Uterus (tissue), 2 donors: ENCODE results near the gene SPTSSA.

Experiments
- POLR2A ChIP-seq, 2 donors: fragments of 450-650 bp; IDR thresholded peaks; one replicate each; pipeline ENCODE4 v1.6.1; 2016; ENCODE audit warnings: antibody characterized with exemption in 2 of 2, mild to moderate bottlenecking in 1 of 2, moderate library complexity in 1 of 2
- TF ChIP-seq, protein P1 (sequence below), 4 experiments: fragments of 200-600 bp in 2 of 4; fragments of 450-650 bp in 2 of 4; sonication (generic) in 2 of 4; IDR thresholded peaks; one replicate each; pipeline ENCODE4 v1.5.1; 2016 to 2019; ENCODE audit warnings: antibody characterized with exemption in 4 of 4, mild to moderate bottlenecking in 2 of 4, moderate library complexity in 1 of 4

DNA sequence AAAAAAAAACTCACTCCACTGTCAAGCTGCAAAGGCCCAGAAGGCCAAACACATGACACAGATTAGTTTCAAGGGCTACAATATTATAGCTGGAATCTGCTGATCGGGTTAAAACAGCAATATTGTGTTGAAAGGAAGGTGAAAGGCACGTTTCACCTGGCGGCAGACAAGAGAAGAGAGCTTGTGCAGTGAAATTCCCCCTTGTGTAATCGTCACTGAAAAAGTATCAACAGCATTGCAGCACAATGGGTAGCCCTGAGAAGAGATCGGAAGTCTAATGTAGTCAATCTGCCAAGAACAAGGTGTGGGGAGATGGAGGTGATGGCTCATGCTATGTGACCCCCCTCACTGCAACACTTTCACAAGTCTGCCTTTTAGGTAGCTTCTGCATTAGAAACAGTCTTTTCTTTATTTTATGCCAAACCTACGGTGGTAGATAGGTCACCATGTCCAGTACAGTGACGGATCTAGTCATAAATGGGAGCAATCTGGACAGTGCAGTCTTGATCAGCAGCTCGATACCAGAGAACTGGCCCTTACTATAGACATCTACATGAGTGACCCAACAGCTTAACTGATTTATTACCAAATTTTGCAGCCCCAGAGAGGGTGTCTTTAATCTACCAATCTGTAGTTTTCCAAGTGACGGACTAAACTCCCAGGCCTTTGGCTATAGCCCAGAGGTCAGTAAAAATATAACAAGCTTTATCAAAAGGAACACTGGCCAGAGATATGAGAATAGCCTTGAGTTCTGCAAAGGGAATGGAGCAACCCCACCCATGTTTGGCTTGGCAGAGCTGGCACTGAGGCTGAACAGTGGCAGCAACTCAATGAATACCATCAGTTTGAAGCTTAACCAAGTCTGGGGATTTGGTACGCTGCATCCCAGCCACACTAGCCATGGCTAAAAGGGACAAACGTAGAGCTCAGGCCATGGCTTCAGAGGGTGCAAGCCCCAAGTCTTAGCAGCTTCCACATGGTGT is 35.4 kb downstream of the SPTSSA start:
- TF ChIP-seq POLR2A (IDR thresholded peaks at IDR 0.05), result no peak
- TF ChIP-seq, protein P1, sequence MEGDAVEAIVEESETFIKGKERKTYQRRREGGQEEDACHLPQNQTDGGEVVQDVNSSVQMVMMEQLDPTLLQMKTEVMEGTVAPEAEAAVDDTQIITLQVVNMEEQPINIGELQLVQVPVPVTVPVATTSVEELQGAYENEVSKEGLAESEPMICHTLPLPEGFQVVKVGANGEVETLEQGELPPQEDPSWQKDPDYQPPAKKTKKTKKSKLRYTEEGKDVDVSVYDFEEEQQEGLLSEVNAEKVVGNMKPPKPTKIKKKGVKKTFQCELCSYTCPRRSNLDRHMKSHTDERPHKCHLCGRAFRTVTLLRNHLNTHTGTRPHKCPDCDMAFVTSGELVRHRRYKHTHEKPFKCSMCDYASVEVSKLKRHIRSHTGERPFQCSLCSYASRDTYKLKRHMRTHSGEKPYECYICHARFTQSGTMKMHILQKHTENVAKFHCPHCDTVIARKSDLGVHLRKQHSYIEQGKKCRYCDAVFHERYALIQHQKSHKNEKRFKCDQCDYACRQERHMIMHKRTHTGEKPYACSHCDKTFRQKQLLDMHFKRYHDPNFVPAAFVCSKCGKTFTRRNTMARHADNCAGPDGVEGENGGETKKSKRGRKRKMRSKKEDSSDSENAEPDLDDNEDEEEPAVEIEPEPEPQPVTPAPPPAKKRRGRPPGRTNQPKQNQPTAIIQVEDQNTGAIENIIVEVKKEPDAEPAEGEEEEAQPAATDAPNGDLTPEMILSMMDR (IDR thresholded peaks at IDR 0.05), result no peak
